GM23338 (cell line): ENCODE measurements around the gene LSM14B. TPM values are rescaled to one million over a fixed set of nuclear protein-coding genes. Genes with fewer than 3 reads are reported as not detected.

ENCODE experiments used
- ATAC-seq: fragments of 200-7000 bp; cut with Tn5 transposase; 3 replicates; pipeline ENCODE4 v1.9.1; 2020
- DNase-seq: peaks from one replicate; pipeline ENCODE4 v3.0.0-alpha.2; 2015; ENCODE audit warnings: low spot score
- H2AFZ ChIP-seq: fragments of 200-600 bp; sonication (generic); 2 replicates; pipeline ENCODE4 v1.8.0; 2016; ENCODE audit warnings: antibody characterized with exemption, mild to moderate bottlenecking, moderate library complexity
- H3F3A ChIP-seq: fragments of 200-600 bp; sonication (generic); replicated peaks from 2 replicates; pipeline ENCODE4 v1.8.0; 2017; ENCODE audit warnings: antibody characterized with exemption, mixed run types, low read depth
- H3K27ac ChIP-seq: fragments of 200-600 bp; sonication (generic); 2 replicates; pipeline ENCODE4 v1.6.1; 2016; ENCODE audit warnings: low read depth
- H3K27me3 ChIP-seq: fragments of 200-600 bp; sonication (generic); 2 replicates; pipeline ENCODE4 v1.8.0; 2016; ENCODE audit warnings: mild to moderate bottlenecking, mixed run types, moderate library complexity; ENCODE audit not compliant: insufficient read depth
- H3K36me3 ChIP-seq: fragments of 200-600 bp; sonication (generic); 2 replicates; pipeline ENCODE4 v1.8.0; 2016; ENCODE audit warnings: mild to moderate bottlenecking; ENCODE audit not compliant: insufficient read depth
- H3K4me1 ChIP-seq: fragments of 200-600 bp; sonication (generic); 2 replicates; pipeline ENCODE4 v1.8.0; 2016; ENCODE audit warnings: mild to moderate bottlenecking, moderate library complexity; ENCODE audit not compliant: insufficient read depth
- H3K4me2 ChIP-seq: fragments of 200-600 bp; sonication (generic); 2 replicates; pipeline ENCODE4 v1.7.1; 2017; ENCODE audit warnings: mixed run types
- H3K4me3 ChIP-seq: fragments of 200-600 bp; sonication (generic); 2 replicates; pipeline ENCODE4 v1.6.1; 2016; ENCODE audit warnings: mixed run types
- H3K79me2 ChIP-seq: fragments of 200-600 bp; sonication (generic); replicated peaks from 2 replicates; pipeline ENCODE4 v1.8.0; 2017; ENCODE audit warnings: mild to moderate bottlenecking; ENCODE audit not compliant: insufficient read depth
- H3K9me2 ChIP-seq: fragments of 200-600 bp; sonication (generic); 2 replicates; pipeline ENCODE4 v1.8.0; 2017; ENCODE audit not compliant: insufficient read depth
- H4K20me1 ChIP-seq: fragments of 200-600 bp; sonication (generic); replicated peaks from 2 replicates; pipeline ENCODE4 v1.8.0; 2017; ENCODE audit warnings: mild to moderate bottlenecking; ENCODE audit not compliant: insufficient read depth
- H3K27ac Mint-ChIP-seq: 2 replicates; pipeline ENCODE4 v1.8.0; 2020; ENCODE audit warnings: inconsistent platforms, mild to moderate bottlenecking, moderate library complexity, mixed read lengths
- H3K27me3 Mint-ChIP-seq: 3 replicates; pipeline ENCODE4 v1.8.0; 2022; ENCODE audit warnings: low read depth, mild to moderate bottlenecking, moderate library complexity, mixed read lengths, inconsistent platforms; ENCODE audit not compliant: insufficient read depth, poor library complexity
- H3K36me3 Mint-ChIP-seq: 3 replicates; pipeline ENCODE4 v1.8.0; 2021; ENCODE audit warnings: low read depth, mild to moderate bottlenecking, inconsistent platforms, moderate library complexity, mixed read lengths
- H3K4me1 Mint-ChIP-seq: 3 replicates; pipeline ENCODE4 v1.8.0; 2020; ENCODE audit warnings: mild to moderate bottlenecking, inconsistent platforms, mixed read lengths
- H3K4me3 Mint-ChIP-seq: 3 replicates; pipeline ENCODE4 v1.8.0; 2021; ENCODE audit warnings: moderate library complexity, mild to moderate bottlenecking, inconsistent platforms, mixed read lengths
- H3K9me3 Mint-ChIP-seq: 3 replicates; pipeline ENCODE4 v1.8.0; 2020; ENCODE audit warnings: moderate library complexity, mild to moderate bottlenecking, inconsistent platforms, mixed read lengths
- CREB1 ChIP-seq: fragments of 250-450 bp; sonication (Bioruptor Pico); IDR thresholded peaks from 2 replicates; pipeline ENCODE4 v1.5.0; 2020; ENCODE audit warnings: low read depth, mild to moderate bottlenecking, moderate library complexity
- EZH2 ChIP-seq: fragments of 200-600 bp; sonication (generic); IDR thresholded peaks from one replicate; pipeline ENCODE4 v1.8.0; 2017; ENCODE audit warnings: antibody characterized with exemption, mild to moderate bottlenecking, low read depth; ENCODE audit not compliant: unreplicated experiment
- EZH2phosphoT487 ChIP-seq: fragments of 200-600 bp; sonication (generic); IDR thresholded peaks from one replicate; pipeline ENCODE4 v1.8.1; 2018; ENCODE audit warnings: antibody characterized with exemption; ENCODE audit not compliant: unreplicated experiment
- JUNB ChIP-seq: IDR thresholded peaks from one replicate; pipeline ENCODE4 v1.6.1; 2016; ENCODE audit warnings: antibody characterized with exemption; ENCODE audit not compliant: unreplicated experiment
- NANOG ChIP-seq: IDR thresholded peaks from 2 replicates; pipeline ENCODE4 v1.6.1; 2016; ENCODE audit warnings: antibody characterized with exemption, borderline replicate concordance
- POLR2AphosphoS5 ChIP-seq: IDR thresholded peaks from 2 replicates; pipeline ENCODE4 v1.6.1; 2016; ENCODE audit warnings: antibody characterized with exemption, low read depth
- ZNF331 ChIP-seq: fragments of 250-450 bp; sonication (Bioruptor Pico); IDR thresholded peaks from 2 replicates; pipeline ENCODE4 v1.5.0; 2020; ENCODE audit warnings: low read depth, mild to moderate bottlenecking, moderate library complexity
- polyA plus RNA-seq: library from polyadenylated mRNA; unstranded; fragments of >200 nt; fragmentation: Nextera tagmentation; extraction: Ambion mirVana; gene quantifications from 2 replicates; pipeline ENCODE4 v1.2.1, GENCODE V29; 2016
- total RNA-seq: library from RNA; depleted of rRNA; stranded (reverse); fragments of >200 nt; shearing (Covaris generic); gene quantifications from 2 replicates; pipeline ENCODE4 v1.2.3, GENCODE V29; 2014
- TF ChIP-seq, protein P1 (sequence below): IDR thresholded peaks from 2 replicates; pipeline ENCODE4 v1.6.1; 2016; ENCODE audit warnings: antibody characterized with exemption
- TF ChIP-seq, protein P2 (sequence below): IDR thresholded peaks from one replicate; pipeline ENCODE4 v1.6.1; 2018; ENCODE audit warnings: antibody characterized with exemption; ENCODE audit not compliant: unreplicated experiment

LSM14B gene
- total and polyA plus RNA-seq, 2 experiments from 2014 or later = 9.6 to 55.7 TPM

DNA sequence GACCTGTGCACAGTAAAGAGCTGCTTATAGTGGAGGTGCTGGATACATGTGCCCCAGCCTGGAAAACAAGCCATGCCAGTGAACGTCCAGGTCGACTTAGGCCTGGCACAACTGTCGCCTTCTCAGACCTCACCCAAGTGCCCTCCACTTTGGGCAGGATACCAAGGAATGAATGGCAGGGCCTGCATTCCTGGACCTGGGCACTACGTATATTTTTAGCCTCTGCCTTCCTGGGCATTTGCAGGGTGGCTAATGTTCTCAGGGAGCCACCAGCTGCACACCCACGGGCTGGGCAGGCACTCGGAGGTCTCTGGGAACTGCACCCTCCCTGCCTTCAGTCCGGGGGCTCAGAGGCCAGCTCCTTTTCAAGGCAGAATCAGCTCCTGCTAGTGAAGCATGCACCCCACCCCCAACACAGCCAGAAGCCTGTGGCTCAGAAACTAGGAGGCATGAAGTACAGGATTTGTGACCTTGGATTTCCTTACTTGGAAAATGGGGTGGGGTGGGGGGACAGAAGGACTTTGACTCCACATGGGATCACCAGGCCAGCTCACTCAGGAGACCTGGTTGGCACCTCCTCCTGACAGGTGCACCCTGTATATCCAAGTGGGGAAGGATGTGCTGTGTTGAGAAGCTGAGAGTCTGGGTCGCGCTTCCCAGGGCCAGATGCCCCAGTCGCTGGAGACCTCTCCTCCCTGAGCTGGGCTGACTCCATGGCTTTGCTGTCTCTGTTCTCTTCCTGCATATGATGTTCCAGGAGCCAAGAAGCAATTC is 2.5 kb upstream of the LSM14B start:
- peak overlapping the region; percentile 79; the same call in 1 of the 3 replicates for H3K4me3 Mint-ChIP-seq
- H3K36me3 Mint-ChIP-seq = peaks cover 14% of the 10 kb centered on the region
- Histone ChIP-seq H3K4me1 (peaks cover 16% of the 10 kb centered on the region), H3K27ac (no peak overlapping the region), H3F3A (peaks cover 13% of the 10 kb centered on the region; the same call in 1 of the 2 replicates), H3K27me3 (no peaks in the 10 kb centered on the region), H2AFZ (no peak overlapping the region), H4K20me1 (peaks cover 14% of the 10 kb centered on the region), H3K36me3 (peaks cover 4% of the 10 kb centered on the region), H3K4me2 (no peak overlapping the region), H3K9me2 (no peaks in the 10 kb centered on the region), H3K4me3 (no peak overlapping the region), H3K79me2 (peaks cover 19% of the 10 kb centered on the region)
- no peak overlapping the region for H3K27ac Mint-ChIP-seq
- DNase-seq (no peak), ATAC-seq (no peak)
- no peaks in the 10 kb centered on the region; the same call in 2 of the 3 replicates for H3K9me3 Mint-ChIP-seq
- TF ChIP-seq EZH2phosphoT487 = no peak
- TF ChIP-seq ZNF331 (CRISPR knock-in tag) = no peak
- TF ChIP-seq NANOG = no peak
- TF ChIP-seq, protein P1, sequence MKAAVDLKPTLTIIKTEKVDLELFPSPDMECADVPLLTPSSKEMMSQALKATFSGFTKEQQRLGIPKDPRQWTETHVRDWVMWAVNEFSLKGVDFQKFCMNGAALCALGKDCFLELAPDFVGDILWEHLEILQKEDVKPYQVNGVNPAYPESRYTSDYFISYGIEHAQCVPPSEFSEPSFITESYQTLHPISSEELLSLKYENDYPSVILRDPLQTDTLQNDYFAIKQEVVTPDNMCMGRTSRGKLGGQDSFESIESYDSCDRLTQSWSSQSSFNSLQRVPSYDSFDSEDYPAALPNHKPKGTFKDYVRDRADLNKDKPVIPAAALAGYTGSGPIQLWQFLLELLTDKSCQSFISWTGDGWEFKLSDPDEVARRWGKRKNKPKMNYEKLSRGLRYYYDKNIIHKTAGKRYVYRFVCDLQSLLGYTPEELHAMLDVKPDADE = no peak
- TF ChIP-seq POLR2AphosphoS5 = no peak
- peaks cover 41% of the 10 kb centered on the region for H3K4me1 Mint-ChIP-seq
- H3K27me3 Mint-ChIP-seq = peaks cover 17% of the 10 kb centered on the region

DNA sequence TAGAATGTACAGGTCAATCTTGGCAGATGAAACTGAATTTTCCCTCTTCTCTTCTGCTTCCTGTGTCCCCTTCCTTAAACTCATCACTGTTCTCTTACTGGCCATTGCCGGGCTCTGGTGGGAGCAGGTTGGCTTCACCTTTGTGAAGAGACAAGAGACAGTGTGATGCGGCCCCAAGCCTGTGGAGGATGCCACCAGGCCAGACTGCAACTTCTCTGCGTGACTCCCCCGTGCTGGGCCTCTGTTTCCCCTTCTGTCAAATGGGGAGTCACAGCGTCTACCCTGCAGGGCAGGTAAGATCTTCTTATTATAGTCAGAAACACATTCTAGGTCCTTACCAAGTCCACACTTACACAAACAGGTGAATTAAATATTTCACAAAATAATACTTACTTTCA is 1.9 kb upstream of the LSM14B start:
- Mint-ChIP-seq H3K4me1 (peaks cover 36% of the 10 kb centered on the region), H3K9me3 (no peaks in the 10 kb centered on the region), H3K36me3 (peaks cover 20% of the 10 kb centered on the region), H3K27me3 (peaks cover 13% of the 10 kb centered on the region), H3K4me3 (peak overlapping the region; percentile 79; the same call in 2 of the 3 replicates), H3K27ac (no peak overlapping the region)
- no peak for DNase-seq
- no peak overlapping the region; the same call in 1 of the 2 replicates for H3K4me2 ChIP-seq
- H3K4me3 ChIP-seq = no peak overlapping the region
- no peaks in the 10 kb centered on the region for H3K27me3 ChIP-seq
- peaks cover 14% of the 10 kb centered on the region for H4K20me1 ChIP-seq
- H3K27ac ChIP-seq = no peak overlapping the region
- H3K4me1 ChIP-seq = peaks cover 16% of the 10 kb centered on the region
- H3K9me2 ChIP-seq = no peaks in the 10 kb centered on the region
- ATAC-seq = no peak
- H3K79me2 ChIP-seq = peaks cover 25% of the 10 kb centered on the region
- no peak overlapping the region for H2AFZ ChIP-seq
- peaks cover 13% of the 10 kb centered on the region; the same call in 1 of the 2 replicates for H3F3A ChIP-seq
- peaks cover 10% of the 10 kb centered on the region for H3K36me3 ChIP-seq
- no peak for TF ChIP-seq CREB1 (CRISPR knock-in tag)
- no peak for TF ChIP-seq EZH2
- TF ChIP-seq, protein P1 = no peak
- TF ChIP-seq NANOG = no peak
- TF ChIP-seq JUNB = no peak
- TF ChIP-seq ZNF331 (CRISPR knock-in tag) = no peak
- TF ChIP-seq, protein P2, sequence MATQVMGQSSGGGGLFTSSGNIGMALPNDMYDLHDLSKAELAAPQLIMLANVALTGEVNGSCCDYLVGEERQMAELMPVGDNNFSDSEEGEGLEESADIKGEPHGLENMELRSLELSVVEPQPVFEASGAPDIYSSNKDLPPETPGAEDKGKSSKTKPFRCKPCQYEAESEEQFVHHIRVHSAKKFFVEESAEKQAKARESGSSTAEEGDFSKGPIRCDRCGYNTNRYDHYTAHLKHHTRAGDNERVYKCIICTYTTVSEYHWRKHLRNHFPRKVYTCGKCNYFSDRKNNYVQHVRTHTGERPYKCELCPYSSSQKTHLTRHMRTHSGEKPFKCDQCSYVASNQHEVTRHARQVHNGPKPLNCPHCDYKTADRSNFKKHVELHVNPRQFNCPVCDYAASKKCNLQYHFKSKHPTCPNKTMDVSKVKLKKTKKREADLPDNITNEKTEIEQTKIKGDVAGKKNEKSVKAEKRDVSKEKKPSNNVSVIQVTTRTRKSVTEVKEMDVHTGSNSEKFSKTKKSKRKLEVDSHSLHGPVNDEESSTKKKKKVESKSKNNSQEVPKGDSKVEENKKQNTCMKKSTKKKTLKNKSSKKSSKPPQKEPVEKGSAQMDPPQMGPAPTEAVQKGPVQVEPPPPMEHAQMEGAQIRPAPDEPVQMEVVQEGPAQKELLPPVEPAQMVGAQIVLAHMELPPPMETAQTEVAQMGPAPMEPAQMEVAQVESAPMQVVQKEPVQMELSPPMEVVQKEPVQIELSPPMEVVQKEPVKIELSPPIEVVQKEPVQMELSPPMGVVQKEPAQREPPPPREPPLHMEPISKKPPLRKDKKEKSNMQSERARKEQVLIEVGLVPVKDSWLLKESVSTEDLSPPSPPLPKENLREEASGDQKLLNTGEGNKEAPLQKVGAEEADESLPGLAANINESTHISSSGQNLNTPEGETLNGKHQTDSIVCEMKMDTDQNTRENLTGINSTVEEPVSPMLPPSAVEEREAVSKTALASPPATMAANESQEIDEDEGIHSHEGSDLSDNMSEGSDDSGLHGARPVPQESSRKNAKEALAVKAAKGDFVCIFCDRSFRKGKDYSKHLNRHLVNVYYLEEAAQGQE = no peak
